ENCODE measurements around the gene P3H3.

The P3H3 gene

GRCh38 chr12:6790496-6791150 is 37.6 kb upstream of the P3H3 start:
- TF ChIP-seq EZH2phosphoT487 (IDR thresholded peaks at IDR 0.05; ENCODE audit: borderline replicate concordance) (no peak), CTCF (conservative IDR thresholded peaks at IDR 0.05; ENCODE audit: low read length) (no peak)
- Histone ChIP-seq H3K27me3 (ENCODE audit: insufficient read depth, low read length, poor library complexity, severe bottlenecking) (no peaks in the 10 kb centered on the region), H3K4me3 (ENCODE audit: low read length, poor library complexity, severe bottlenecking) (no peak overlapping the region), H3K36me3 (ENCODE audit: insufficient read depth, low read length) (no peaks in the 10 kb centered on the region), H3F3A (ENCODE audit: low read depth) (no peaks in the 10 kb centered on the region), H3K4me2 (ENCODE audit: low read depth, low read length, poor library complexity, severe bottlenecking) (no peak overlapping the region), H3K79me2 (ENCODE audit: insufficient read depth, low read length) (no peaks in the 10 kb centered on the region), H3K4me1 (ENCODE audit: insufficient read depth, low read length, poor library complexity, severe bottlenecking) (peaks cover 29% of the 10 kb centered on the region), H3K9me3 (ENCODE audit: insufficient read depth, low read depth, low read length) (no peaks in the 10 kb centered on the region), H3K9ac (ENCODE audit: low read depth, low read length, poor library complexity, severe bottlenecking) (no peak overlapping the region), H2AFZ (ENCODE audit: low read length) (no peak overlapping the region), H3K9me2 (replicated peaks; ENCODE audit: low read depth, low read length) (no peaks in the 10 kb centered on the region), H4K20me1 (ENCODE audit: insufficient read depth, low read length, poor library complexity, severe bottlenecking) (no peaks in the 10 kb centered on the region)

- peak overlapping the region; percentile 79 for H2AFZ ChIP-seq (ENCODE audit: low read length)
- H3K79me2 ChIP-seq (ENCODE audit: insufficient read depth, low read length), result no peaks in the 10 kb centered on the region
- H4K20me1 ChIP-seq (ENCODE audit: insufficient read depth, low read length, poor library complexity, severe bottlenecking), result no peaks in the 10 kb centered on the region
- H3K9me2 ChIP-seq (replicated peaks; ENCODE audit: low read depth, low read length), result no peaks in the 10 kb centered on the region
- TF ChIP-seq EZH2phosphoT487 (IDR thresholded peaks at IDR 0.05; ENCODE audit: borderline replicate concordance) (no peak), CTCF (conservative IDR thresholded peaks at IDR 0.05; ENCODE audit: low read length) (no peak)
- peaks cover 21% of the 10 kb centered on the region for H3K4me1 ChIP-seq (ENCODE audit: insufficient read depth, low read length, poor library complexity, severe bottlenecking)
- no peaks in the 10 kb centered on the region for H3F3A ChIP-seq (ENCODE audit: low read depth)
- H3K27me3 ChIP-seq (ENCODE audit: insufficient read depth, low read length, poor library complexity, severe bottlenecking), result no peaks in the 10 kb centered on the region
- H3K4me3 ChIP-seq (ENCODE audit: low read length, poor library complexity, severe bottlenecking), result peak overlapping the region; percentile 52
- H3K36me3 ChIP-seq (ENCODE audit: insufficient read depth, low read length), result no peaks in the 10 kb centered on the region
- H3K9ac ChIP-seq (ENCODE audit: low read depth, low read length, poor library complexity, severe bottlenecking), result peak overlapping the region; percentile 58
- H3K4me2 ChIP-seq (ENCODE audit: low read depth, low read length, poor library complexity, severe bottlenecking), result peak overlapping the region; percentile 63
- H3K9me3 ChIP-seq (ENCODE audit: insufficient read depth, low read depth, low read length), result no peaks in the 10 kb centered on the region
Measured at GRCh38 chr12:6791931-6792520, 36.2 kb upstream of the P3H3 start.

- Histone ChIP-seq H3K9me2 (replicated peaks; ENCODE audit: low read depth, low read length) (no peaks in the 10 kb centered on the region), H3K9me3 (ENCODE audit: insufficient read depth, low read depth, low read length) (no peaks in the 10 kb centered on the region), H3K4me1 (ENCODE audit: insufficient read depth, low read length, poor library complexity, severe bottlenecking) (peaks cover 20% of the 10 kb centered on the region), H3K9ac (ENCODE audit: low read depth, low read length, poor library complexity, severe bottlenecking) (peak overlapping the region; percentile 58), H3K79me2 (ENCODE audit: insufficient read depth, low read length) (no peaks in the 10 kb centered on the region), H2AFZ (ENCODE audit: low read length) (peak overlapping the region; percentile 79), H3K27me3 (ENCODE audit: insufficient read depth, low read length, poor library complexity, severe bottlenecking) (no peaks in the 10 kb centered on the region), H3K4me2 (ENCODE audit: low read depth, low read length, poor library complexity, severe bottlenecking) (peak overlapping the region; percentile 63), H4K20me1 (ENCODE audit: insufficient read depth, low read length, poor library complexity, severe bottlenecking) (no peaks in the 10 kb centered on the region), H3K4me3 (ENCODE audit: low read length, poor library complexity, severe bottlenecking) (peak overlapping the region; percentile 52), H3F3A (ENCODE audit: low read depth) (no peaks in the 10 kb centered on the region), H3K36me3 (ENCODE audit: insufficient read depth, low read length) (no peaks in the 10 kb centered on the region)
- TF ChIP-seq EZH2phosphoT487 (IDR thresholded peaks at IDR 0.05; ENCODE audit: borderline replicate concordance), result no peak
- TF ChIP-seq CTCF (conservative IDR thresholded peaks at IDR 0.05; ENCODE audit: low read length), result no peak
Measured at GRCh38 chr12:6792522-6793201, 35.5 kb upstream of the P3H3 start.
